ENCODE data around the gene SPDEF. TPM values are rescaled to one million over a fixed set of nuclear protein-coding genes. Genes with fewer than 3 reads are reported as not detected.

Gene SPDEF
- total and polyA plus RNA-seq, 8 donors, result 0.24 to 1.2 (median 0.49) TPM

GRCh38 chr6:34585108-34585507 is 29.0 kb upstream of the SPDEF start:
- whole genome bisulfite sequencing, 2 donors, result 80 to 89% methylated on average over 2 of the region's 2 CpGs
- DNase-seq, result peak in 1 of 6 donors; percentile 13
- H3K27me3 ChIP-seq, result no peaks in the 10 kb centered on the region
- intact Hi-C loops (cut with DNase I), result no loop called here
- TF ChIP-seq CTCF (IDR thresholded peaks at IDR 0.05), result no peak
- no peaks in the 10 kb centered on the region for H3K9me3 ChIP-seq
- H3K4me1 ChIP-seq, result no peaks in the 10 kb centered on the region
- no peak for FAIRE-seq
- no peak overlapping the region for H3K4me3 ChIP-seq
- no peak for ATAC-seq
- no peak overlapping the region for H3K27ac ChIP-seq
- H3K36me3 ChIP-seq, result peaks cover 0 to 10% (median 0%) of the 10 kb centered on the region in 3 donors

- peaks cover 0 to 9% (median 0%) of the 10 kb centered on the region in 3 donors for H3K36me3 ChIP-seq
- intact Hi-C loops (cut with DNase I), result no loop called here
- TF ChIP-seq CTCF (IDR thresholded peaks at IDR 0.05), result no peak
- no peak overlapping the region for H3K4me3 ChIP-seq
- WGBS, 2 donors, result 96 to 98% methylated on average over 9 of the region's 9 CpGs
- H3K9me3 ChIP-seq, result no peaks in the 10 kb centered on the region
- H3K4me1 ChIP-seq, result no peaks in the 10 kb centered on the region
- no peak overlapping the region for H3K27ac ChIP-seq
- H3K27me3 ChIP-seq, result no peaks in the 10 kb centered on the region
- DNase-seq (peak in 1 of 6 donors; percentile 7), ATAC-seq (no peak), FAIRE-seq (no peak)
Observed at GRCh38 chr6:34584694-34585093, 28.6 kb upstream of the SPDEF start.

- H3K4me1 ChIP-seq, result no peaks in the 10 kb centered on the region
- no peaks in the 10 kb centered on the region for H3K9me3 ChIP-seq
- no peak overlapping the region for H3K27ac ChIP-seq
- no peak for TF ChIP-seq CTCF (IDR thresholded peaks at IDR 0.05)
- H3K36me3 ChIP-seq, result peaks cover 0 to 2% (median 0%) of the 10 kb centered on the region in 3 donors
- H3K27me3 ChIP-seq, result no peaks in the 10 kb centered on the region
- 72 to 79% methylated on average over 5 of the region's 5 CpGs for WGBS, 2 donors
- H3K4me3 ChIP-seq, result no peak overlapping the region
- peak in 1 of 6 donors; percentile 34 for DNase-seq
- no peak for ATAC-seq
- intact Hi-C loops (cut with DNase I), result no loop called here
- no peak for FAIRE-seq
Observed at GRCh38 chr6:34583861-34584604, 27.9 kb upstream of the SPDEF start.

- FAIRE-seq, result no peak
- no peaks in the 10 kb centered on the region for H3K9me3 ChIP-seq
- no peak overlapping the region for H3K4me3 ChIP-seq
- H3K4me1 ChIP-seq, result no peaks in the 10 kb centered on the region
- peak in 1 of 6 donors; percentile 45 for DNase-seq
- ATAC-seq, result peak in 2 of 4 donors; percentile 46 to 53
- intact Hi-C loops (cut with DNase I), result no loop called here
- no peak overlapping the region for H3K27ac ChIP-seq
- H3K27me3 ChIP-seq, result no peaks in the 10 kb centered on the region
- H3K36me3 ChIP-seq, result no peaks in the 10 kb centered on the region
- TF ChIP-seq CTCF (IDR thresholded peaks at IDR 0.05), result no peak
- 94 to 99% methylated on average over 6 of the region's 6 CpGs for WGBS, 2 donors
Observed at GRCh38 chr6:34583461-34583860, 27.3 kb upstream of the SPDEF start.

GRCh38 chr6:34581561-34581920 is 25.4 kb upstream of the SPDEF start:
- no peaks in the 10 kb centered on the region for H3K4me1 ChIP-seq
- H3K27ac ChIP-seq, result no peak overlapping the region
- intact Hi-C loops (cut with DNase I), result no loop called here
- WGBS, 2 donors, result 95 to 96% methylated on average over 4 of the region's 4 CpGs
- H3K36me3 ChIP-seq, result no peaks in the 10 kb centered on the region
- peak in 1 of 6 donors; percentile 26 for DNase-seq
- no peak for TF ChIP-seq CTCF (IDR thresholded peaks at IDR 0.05)
- no peak for FAIRE-seq
- no peaks in the 10 kb centered on the region for H3K27me3 ChIP-seq
- no peak overlapping the region for H3K4me3 ChIP-seq
- no peaks in the 10 kb centered on the region for H3K9me3 ChIP-seq
- no peak for ATAC-seq
